GOT3 (cell line): ENCODE results near the gene BOLA2B.

Experiments used
- DNase-seq: peaks from one replicate; lab custom pipeline; 2025; ENCODE audit warnings: mixed read lengths; lab: John Stamatoyannopoulos, UW

The BOLA2B gene

GRCh38 chr16:30143347-30143702 is 50.1 kb downstream of the BOLA2B start:
- no peak for DNase-seq
